Right lobe of liver (tissue), 4 donors: Measurements from ENCODE around the gene C1orf105.

ENCODE experiments used
- POLR2A ChIP-seq: fragments of 450-650 bp; IDR thresholded peaks from one replicate; pipeline ENCODE4 v1.6.1; 2017; ENCODE audit warnings: antibody characterized with exemption, mild to moderate bottlenecking
- TF ChIP-seq, protein P1 (sequence below), 4 donors: fragments of 200-600 bp in 3 of 4; fragments of 450-650 bp in 1 of 4; IDR thresholded peaks; one replicate each; pipeline versions ENCODE4 v1.5.1 to v1.8.0; 2016 to 2022; ENCODE audit warnings: antibody characterized with exemption in 4 of 4, mild to moderate bottlenecking in 2 of 4
- donor health status: DM: no; HTN: no; CAD: no.
- donor health status: DM: no; HTN: no; CAD: no.
- donor health status: DM: no; HTN: yes; CAD: no.

DNA sequence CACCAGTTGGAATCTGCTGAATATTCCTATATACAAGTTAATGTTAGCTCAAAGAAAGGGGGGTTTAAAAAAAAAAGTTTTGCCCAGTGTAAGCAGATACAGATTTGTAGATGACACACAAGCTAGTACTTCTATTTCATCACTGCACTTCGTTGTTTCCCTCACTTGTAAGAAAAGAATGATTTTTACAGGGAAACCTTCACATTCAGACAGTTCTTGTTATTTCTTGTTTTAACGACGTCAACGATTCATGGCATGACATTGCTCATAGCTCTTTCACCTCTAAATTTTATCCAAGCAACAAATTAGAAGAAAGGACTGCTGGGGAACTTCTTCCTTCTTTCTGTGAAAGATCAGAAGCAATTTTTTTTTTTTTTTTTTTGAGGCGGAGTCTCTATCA is 25.7 kb upstream of the C1orf105 start:
- TF ChIP-seq, protein P1, sequence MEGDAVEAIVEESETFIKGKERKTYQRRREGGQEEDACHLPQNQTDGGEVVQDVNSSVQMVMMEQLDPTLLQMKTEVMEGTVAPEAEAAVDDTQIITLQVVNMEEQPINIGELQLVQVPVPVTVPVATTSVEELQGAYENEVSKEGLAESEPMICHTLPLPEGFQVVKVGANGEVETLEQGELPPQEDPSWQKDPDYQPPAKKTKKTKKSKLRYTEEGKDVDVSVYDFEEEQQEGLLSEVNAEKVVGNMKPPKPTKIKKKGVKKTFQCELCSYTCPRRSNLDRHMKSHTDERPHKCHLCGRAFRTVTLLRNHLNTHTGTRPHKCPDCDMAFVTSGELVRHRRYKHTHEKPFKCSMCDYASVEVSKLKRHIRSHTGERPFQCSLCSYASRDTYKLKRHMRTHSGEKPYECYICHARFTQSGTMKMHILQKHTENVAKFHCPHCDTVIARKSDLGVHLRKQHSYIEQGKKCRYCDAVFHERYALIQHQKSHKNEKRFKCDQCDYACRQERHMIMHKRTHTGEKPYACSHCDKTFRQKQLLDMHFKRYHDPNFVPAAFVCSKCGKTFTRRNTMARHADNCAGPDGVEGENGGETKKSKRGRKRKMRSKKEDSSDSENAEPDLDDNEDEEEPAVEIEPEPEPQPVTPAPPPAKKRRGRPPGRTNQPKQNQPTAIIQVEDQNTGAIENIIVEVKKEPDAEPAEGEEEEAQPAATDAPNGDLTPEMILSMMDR (IDR thresholded peaks at IDR 0.05): no peak
- TF ChIP-seq POLR2A: no peak
